HG03342 (cell line): ENCODE data around the gene PPP1R1B.
A peak's percentile ranks its signal among the peaks of the same experiment; 100 is the strongest.

Source experiments
- ATAC-seq: cut with Tn5 transposase; IDR thresholded peaks from one replicate; pipeline ENCODE4 v1.9.1; 2021; ENCODE audit warnings: mild to moderate bottlenecking, moderate library complexity; ENCODE audit not compliant: unreplicated experiment

PPP1R1B gene

DNA sequence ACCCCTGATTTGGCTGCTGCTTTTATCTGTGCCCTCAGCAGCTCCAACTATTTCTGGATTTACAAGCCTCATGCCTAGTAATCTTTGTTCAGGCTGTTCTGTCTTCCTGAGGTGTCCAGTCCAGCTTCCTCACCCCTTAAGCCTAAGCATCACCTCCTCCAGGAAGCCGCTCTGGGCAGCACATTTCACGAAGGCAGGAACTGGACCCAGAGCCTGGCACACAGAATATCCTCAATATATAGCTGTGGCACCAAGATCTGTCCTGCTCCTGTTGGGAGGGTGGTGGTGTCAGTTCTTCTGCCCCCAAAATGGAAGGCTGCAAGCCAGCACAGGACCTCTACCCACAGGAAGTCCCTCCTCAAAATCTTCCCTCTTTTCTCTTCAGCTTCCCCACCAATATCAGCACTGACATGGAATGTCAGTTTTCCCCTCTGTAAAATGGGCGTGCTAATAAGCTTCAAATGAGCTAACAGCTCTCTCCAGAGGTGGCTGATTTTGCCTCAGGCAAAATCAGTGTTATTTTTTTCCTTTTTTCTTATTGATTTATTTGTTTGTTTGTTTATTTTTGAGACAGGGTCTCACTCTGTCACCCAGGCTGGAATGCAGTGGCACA is 12.1 kb upstream of the PPP1R1B start:
- no peak for ATAC-seq

GRCh38 chr17:39615434-39615833 is 11.3 kb upstream of the PPP1R1B start:
- no peak for ATAC-seq

- no peak for ATAC-seq
Measured at GRCh38 chr17:39617100-39617445, 9.7 kb upstream of the PPP1R1B start.

- ATAC-seq = no peak
Measured at GRCh38 chr17:39617446-39618245, 9.1 kb upstream of the PPP1R1B start.

DNA sequence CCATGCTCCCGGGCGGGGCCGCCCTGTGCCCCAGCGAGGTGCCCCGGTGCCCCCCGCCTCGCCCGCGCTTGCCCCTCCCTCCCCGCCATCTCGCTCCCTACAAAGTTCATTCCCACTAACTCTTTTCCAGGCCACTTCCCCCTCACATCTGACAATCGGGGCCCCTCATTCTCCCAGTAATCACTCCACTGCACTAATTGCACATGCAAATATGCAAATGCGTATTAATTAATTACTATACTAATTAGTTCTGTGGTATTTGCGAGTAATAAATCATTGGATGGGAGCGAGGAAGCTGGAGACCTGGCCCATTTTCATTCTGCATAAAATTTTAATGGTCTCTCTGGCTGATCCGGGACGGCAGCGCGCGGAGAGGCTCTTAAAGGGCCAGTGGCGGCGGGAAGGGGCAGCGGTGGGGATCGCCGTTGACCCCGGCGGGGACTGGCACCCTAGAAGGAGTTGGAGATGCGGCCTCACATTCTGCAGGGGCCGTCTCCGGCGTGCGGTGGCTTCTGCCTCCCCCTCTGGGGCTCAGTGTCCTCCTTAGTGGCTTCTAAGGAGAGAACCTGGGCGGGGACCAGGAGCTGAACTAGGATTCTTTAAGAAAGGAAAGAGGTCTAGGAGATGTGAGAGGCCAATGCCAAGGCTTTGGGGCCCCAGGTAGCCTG is 8.4 kb upstream of the PPP1R1B start:
- ATAC-seq = no peak

- no peak for ATAC-seq
Measured at GRCh38 chr17:39618956-39619785, 7.6 kb upstream of the PPP1R1B start.

GRCh38 chr17:39619786-39620101 is 7.0 kb upstream of the PPP1R1B start:
- no peak for ATAC-seq

DNA sequence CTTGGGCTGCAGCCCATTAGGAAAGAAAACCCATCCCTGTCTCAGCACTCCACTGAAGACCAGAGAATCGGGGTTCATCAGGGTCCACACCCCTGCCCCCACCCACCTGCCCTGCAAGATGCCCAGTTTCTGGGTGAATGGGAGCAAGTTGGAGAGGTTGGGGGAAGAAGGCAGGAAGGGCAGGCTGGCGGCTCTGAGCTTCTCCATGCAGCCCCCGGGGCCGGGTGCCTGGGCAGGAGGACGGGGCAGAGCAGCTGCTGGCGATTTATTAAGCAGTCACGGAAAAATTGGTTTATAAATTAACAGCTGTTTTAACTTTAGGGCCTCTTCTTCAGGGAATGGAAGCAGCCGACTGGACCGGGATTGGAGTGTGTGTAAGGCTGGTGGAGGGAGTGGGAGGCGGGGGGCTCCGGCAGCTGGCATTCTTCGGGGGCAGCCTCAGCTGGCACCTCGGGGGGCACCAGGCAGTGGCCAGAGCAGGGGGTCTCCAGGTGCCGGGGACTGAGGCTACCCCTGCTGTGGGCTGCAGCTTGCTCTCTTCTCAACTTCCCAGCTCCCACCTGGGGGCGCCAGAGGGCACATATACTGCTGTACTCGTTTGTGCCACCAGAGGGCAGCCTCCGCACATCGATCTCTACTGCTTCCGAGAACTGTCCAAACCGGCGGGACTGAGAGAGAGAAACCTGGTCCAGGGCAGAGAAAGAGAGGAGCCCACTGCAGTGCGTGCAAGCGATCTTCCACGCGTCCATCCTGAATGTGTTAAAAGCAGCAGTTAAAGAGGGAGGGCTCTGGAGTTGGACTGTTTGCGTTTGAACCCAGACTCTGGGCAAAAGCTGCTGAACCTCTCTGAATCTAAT is 5.0 kb upstream of the PPP1R1B start:
- ATAC-seq = peak; percentile 47

- ATAC-seq = peak; percentile 54
Measured at GRCh38 chr17:39622380-39623006, 4.3 kb upstream of the PPP1R1B start.

GRCh38 chr17:39623356-39623950 is 3.3 kb upstream of the PPP1R1B start:
- no peak for ATAC-seq

- ATAC-seq = no peak
Measured at GRCh38 chr17:39624313-39624712, 2.4 kb upstream of the PPP1R1B start.

DNA sequence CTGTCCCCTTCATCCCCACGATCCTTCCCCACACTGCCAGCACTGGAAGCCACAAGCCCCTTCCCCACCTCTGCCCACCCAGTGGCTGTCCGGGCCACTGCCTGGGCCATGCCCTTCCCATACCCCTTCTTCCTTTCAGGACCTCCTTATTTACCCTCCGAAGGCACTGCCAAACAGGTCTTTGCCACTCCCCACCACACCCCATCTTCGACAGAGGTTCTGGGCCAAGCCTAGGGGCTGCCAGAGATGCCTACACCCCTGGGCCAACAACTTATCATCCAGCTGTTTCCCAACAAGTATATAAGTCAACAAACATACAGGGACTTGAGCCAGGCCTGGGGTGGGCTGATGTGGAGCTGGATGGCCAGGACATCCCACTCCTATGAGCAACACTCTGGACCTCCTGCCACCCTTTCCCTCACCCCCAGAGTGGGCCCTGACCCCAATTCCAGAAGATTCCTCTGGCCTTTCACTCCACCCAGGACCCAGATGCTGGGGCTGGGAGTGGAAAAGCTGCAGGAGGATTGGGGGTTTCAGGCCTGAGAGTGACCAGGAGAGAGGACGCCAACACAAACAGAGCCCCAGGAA is 1.5 kb upstream of the PPP1R1B start:
- ATAC-seq = no peak

GRCh38 chr17:39627047-39627711 is 427 bp downstream of the PPP1R1B start:
- no peak for ATAC-seq

DNA sequence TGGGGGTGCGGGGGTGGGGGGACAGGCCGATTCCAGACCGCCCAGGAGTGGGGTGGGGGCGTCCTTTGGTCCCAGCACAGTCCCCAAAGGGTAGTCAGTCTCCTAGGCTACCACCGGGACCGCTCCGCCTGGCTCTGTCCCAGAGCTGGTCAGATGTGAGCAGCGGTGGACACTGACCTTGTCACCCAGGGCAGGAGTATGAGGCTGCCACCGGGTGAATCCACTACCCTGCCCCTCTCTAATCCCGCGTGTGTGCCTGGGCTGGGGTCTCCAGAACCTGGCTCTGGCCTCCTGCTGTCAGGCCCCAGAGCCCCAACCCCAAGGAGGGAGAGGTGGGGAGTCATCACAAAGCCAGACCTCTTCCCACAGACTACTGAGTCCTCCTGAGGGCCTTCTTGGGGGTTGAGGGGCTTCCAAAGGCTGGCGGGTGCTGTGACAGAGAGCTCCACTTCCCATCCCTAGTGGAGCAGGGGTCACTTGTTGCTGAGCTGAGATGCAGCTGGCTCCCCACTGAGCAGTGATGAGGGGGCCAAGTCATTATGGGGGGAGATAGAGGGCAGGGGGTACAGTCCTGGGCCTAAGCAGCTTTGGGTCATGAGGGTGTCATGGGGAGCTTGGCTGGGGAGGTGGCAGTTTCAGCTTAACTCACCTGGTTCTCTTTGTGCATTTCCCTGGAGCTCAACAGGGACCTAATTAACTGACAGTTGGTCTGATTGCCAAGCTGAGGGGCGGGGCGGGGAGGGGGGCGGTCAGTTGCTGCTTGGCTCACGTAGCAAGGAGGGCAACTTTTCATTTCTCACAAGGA is 1.2 kb downstream of the PPP1R1B start:
- no peak for ATAC-seq

DNA sequence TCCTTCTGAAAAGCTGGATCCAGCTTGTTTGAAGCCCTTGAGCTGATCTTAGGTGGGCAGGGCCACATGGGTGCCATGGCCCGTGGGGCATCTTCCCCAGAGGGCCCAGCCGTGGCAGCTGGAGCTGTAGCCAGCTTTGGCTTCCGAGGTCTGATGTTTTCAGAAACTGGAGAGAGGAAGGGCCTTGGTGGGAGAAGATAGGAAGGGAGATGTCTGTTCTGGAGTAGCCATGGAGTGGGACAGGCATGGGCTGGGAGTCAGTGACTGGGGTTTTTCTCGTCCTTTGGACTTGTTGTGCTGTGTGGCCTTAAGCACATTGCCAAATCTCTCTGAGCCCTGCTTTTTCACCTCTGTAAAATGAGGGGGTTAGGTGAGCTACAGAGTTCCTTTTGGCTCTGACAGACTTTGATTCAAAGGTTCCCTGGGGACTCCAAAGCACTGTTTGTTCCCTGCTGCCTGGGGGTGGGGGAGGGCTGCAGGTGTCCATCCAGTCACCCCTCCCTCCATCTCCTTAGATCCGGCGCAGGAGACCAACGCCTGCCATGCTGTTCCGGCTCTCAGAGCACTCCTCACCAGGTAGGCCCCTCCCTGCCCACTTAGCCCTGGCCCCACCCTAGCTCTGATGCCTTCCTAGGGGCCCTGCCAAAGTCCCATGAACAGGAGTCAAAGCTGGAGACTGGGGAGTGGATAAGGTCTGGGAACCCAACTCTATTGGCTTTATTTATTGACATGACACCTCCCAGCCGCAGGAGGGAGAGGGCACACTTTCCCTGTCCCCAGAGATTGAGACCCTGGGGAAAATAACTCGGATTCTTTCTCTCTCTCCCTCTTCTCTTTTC is 2.1 kb downstream of the PPP1R1B start:
- no peak for ATAC-seq

DNA sequence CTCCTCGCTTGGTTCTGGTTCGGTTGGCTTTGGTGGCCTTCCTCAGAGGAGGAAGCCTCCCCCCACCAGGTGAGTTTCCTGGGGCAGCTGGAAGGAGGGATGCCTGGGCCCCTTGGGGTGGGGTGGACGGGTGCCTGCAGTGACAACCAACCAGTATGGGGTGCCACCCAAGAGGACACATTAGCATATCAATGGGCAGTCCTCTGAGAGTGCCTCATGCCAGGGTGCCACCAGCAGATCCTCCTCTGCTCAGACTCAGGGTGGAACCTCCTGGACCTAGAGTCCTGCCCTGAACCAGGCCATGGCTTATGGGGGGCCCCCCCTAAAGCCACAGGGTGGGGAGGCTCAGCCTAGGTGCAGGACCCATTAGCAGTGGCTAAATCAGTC is 2.7 kb downstream of the PPP1R1B start:
- no peak for ATAC-seq

- no peak for ATAC-seq
Measured at GRCh38 chr17:39629898-39630297, 3.1 kb downstream of the PPP1R1B start.
